GM23338 (cell line): Measurements from ENCODE around the gene TFEB. TPM values are rescaled to one million over a fixed set of nuclear protein-coding genes. Genes with fewer than 3 reads are reported as not detected.

Source experiments
- EZH2 ChIP-seq: fragments of 200-600 bp; sonication (generic); IDR thresholded peaks from one replicate; pipeline ENCODE4 v1.8.0; 2017; ENCODE audit warnings: antibody characterized with exemption, mild to moderate bottlenecking, low read depth; ENCODE audit not compliant: unreplicated experiment
- EZH2phosphoT487 ChIP-seq: fragments of 200-600 bp; sonication (generic); IDR thresholded peaks from one replicate; pipeline ENCODE4 v1.8.1; 2018; ENCODE audit warnings: antibody characterized with exemption; ENCODE audit not compliant: unreplicated experiment
- JUNB ChIP-seq: IDR thresholded peaks from one replicate; pipeline ENCODE4 v1.6.1; 2016; ENCODE audit warnings: antibody characterized with exemption; ENCODE audit not compliant: unreplicated experiment
- NANOG ChIP-seq: IDR thresholded peaks from 2 replicates; pipeline ENCODE4 v1.6.1; 2016; ENCODE audit warnings: antibody characterized with exemption, borderline replicate concordance
- POLR2AphosphoS5 ChIP-seq: IDR thresholded peaks from 2 replicates; pipeline ENCODE4 v1.6.1; 2016; ENCODE audit warnings: antibody characterized with exemption, low read depth
- STAT1 ChIP-seq: IDR thresholded peaks from one replicate; pipeline ENCODE4 v1.6.1; 2016; ENCODE audit warnings: antibody characterized with exemption; ENCODE audit not compliant: unreplicated experiment
- ZNF331 ChIP-seq: fragments of 250-450 bp; sonication (Bioruptor Pico); IDR thresholded peaks from 2 replicates; pipeline ENCODE4 v1.5.0; 2020; ENCODE audit warnings: low read depth, mild to moderate bottlenecking, moderate library complexity
- polyA plus RNA-seq: library from polyadenylated mRNA; unstranded; fragments of >200 nt; fragmentation: Nextera tagmentation; extraction: Ambion mirVana; gene quantifications from 2 replicates; pipeline ENCODE4 v1.2.1, GENCODE V29; 2016
- total RNA-seq: library from RNA; depleted of rRNA; stranded (reverse); fragments of >200 nt; shearing (Covaris generic); gene quantifications from 2 replicates; pipeline ENCODE4 v1.2.3, GENCODE V29; 2014
- TF ChIP-seq, protein P1 (sequence below): fragments of 250-450 bp; sonication (Bioruptor Pico); IDR thresholded peaks from 2 replicates; pipeline ENCODE4 v1.5.0; 2020; ENCODE audit warnings: mild to moderate bottlenecking, moderate library complexity
- TF ChIP-seq, protein P2 (sequence below): IDR thresholded peaks from 2 replicates; pipeline ENCODE4 v1.6.1; 2016; ENCODE audit warnings: antibody characterized with exemption
- TF ChIP-seq, protein P3 (sequence below): IDR thresholded peaks from one replicate; pipeline ENCODE4 v1.6.1; 2018; ENCODE audit warnings: antibody characterized with exemption; ENCODE audit not compliant: unreplicated experiment

TFEB gene
- total and polyA plus RNA-seq, 2 experiments from 2014 or later: 1.3 to 4.3 TPM

DNA sequence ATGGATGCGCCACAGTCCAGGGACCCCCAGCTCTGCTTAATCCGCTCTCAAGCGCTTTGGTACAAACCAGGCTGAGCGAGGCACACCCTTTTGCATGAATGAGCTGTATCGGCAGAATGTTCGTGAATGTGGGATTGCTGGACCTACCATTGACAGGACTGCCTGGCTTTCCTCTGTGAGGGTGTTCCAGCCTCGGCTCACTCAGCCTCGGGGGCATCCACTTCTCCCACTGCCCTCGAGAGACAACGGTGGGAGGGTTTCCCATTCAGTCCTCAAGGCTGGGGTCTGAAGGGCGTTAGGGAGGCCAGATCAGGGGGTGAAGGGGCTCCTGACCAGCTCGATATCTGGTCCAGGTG lies 79.8 kb downstream of the TFEB start (continued):
- TF ChIP-seq, protein P1, sequence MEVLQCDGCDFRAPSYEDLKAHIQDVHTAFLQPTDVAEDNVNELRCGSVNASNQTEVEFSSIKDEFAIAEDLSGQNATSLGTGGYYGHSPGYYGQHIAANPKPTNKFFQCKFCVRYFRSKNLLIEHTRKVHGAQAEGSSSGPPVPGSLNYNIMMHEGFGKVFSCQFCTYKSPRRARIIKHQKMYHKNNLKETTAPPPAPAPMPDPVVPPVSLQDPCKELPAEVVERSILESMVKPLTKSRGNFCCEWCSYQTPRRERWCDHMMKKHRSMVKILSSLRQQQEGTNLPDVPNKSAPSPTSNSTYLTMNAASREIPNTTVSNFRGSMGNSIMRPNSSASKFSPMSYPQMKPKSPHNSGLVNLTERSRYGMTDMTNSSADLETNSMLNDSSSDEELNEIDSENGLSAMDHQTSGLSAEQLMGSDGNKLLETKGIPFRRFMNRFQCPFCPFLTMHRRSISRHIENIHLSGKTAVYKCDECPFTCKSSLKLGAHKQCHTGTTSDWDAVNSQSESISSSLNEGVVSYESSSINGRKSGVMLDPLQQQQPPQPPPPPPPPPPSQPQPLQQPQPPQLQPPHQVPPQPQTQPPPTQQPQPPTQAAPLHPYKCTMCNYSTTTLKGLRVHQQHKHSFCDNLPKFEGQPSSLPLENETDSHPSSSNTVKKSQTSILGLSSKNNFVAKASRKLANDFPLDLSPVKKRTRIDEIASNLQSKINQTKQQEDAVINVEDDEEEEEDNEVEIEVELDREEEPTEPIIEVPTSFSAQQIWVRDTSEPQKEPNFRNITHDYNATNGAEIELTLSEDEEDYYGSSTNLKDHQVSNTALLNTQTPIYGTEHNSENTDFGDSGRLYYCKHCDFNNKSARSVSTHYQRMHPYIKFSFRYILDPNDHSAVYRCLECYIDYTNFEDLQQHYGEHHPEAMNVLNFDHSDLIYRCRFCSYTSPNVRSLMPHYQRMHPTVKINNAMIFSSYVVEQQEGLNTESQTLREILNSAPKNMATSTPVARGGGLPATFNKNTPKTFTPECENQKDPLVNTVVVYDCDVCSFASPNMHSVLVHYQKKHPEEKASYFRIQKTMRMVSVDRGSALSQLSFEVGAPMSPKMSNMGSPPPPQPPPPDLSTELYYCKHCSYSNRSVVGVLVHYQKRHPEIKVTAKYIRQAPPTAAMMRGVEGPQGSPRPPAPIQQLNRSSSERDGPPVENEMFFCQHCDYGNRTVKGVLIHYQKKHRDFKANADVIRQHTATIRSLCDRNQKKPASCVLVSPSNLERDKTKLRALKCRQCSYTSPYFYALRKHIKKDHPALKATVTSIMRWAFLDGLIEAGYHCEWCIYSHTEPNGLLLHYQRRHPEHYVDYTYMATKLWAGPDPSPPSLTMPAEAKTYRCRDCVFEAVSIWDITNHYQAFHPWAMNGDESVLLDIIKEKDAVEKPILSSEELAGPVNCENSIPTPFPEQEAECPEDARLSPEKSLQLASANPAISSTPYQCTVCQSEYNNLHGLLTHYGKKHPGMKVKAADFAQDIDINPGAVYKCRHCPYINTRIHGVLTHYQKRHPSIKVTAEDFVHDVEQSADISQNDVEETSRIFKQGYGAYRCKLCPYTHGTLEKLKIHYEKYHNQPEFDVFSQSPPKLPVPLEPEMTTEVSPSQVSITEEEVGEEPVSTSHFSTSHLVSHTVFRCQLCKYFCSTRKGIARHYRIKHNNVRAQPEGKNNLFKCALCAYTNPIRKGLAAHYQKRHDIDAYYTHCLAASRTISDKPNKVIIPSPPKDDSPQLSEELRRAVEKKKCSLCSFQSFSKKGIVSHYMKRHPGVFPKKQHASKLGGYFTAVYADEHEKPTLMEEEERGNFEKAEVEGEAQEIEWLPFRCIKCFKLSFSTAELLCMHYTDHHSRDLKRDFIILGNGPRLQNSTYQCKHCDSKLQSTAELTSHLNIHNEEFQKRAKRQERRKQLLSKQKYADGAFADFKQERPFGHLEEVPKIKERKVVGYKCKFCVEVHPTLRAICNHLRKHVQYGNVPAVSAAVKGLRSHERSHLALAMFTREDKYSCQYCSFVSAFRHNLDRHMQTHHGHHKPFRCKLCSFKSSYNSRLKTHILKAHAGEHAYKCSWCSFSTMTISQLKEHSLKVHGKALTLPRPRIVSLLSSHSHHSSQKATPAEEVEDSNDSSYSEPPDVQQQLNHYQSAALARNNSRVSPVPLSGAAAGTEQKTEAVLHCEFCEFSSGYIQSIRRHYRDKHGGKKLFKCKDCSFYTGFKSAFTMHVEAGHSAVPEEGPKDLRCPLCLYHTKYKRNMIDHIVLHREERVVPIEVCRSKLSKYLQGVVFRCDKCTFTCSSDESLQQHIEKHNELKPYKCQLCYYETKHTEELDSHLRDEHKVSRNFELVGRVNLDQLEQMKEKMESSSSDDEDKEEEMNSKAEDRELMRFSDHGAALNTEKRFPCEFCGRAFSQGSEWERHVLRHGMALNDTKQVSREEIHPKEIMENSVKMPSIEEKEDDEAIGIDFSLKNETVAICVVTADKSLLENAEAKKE: no peak
- TF ChIP-seq NANOG (no peak), EZH2phosphoT487 (no peak), ZNF331 (CRISPR knock-in tag) (no peak), JUNB (no peak), POLR2AphosphoS5 (no peak), STAT1 (no peak), EZH2 (no peak)
- TF ChIP-seq, protein P2, sequence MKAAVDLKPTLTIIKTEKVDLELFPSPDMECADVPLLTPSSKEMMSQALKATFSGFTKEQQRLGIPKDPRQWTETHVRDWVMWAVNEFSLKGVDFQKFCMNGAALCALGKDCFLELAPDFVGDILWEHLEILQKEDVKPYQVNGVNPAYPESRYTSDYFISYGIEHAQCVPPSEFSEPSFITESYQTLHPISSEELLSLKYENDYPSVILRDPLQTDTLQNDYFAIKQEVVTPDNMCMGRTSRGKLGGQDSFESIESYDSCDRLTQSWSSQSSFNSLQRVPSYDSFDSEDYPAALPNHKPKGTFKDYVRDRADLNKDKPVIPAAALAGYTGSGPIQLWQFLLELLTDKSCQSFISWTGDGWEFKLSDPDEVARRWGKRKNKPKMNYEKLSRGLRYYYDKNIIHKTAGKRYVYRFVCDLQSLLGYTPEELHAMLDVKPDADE: no peak
- TF ChIP-seq, protein P3, sequence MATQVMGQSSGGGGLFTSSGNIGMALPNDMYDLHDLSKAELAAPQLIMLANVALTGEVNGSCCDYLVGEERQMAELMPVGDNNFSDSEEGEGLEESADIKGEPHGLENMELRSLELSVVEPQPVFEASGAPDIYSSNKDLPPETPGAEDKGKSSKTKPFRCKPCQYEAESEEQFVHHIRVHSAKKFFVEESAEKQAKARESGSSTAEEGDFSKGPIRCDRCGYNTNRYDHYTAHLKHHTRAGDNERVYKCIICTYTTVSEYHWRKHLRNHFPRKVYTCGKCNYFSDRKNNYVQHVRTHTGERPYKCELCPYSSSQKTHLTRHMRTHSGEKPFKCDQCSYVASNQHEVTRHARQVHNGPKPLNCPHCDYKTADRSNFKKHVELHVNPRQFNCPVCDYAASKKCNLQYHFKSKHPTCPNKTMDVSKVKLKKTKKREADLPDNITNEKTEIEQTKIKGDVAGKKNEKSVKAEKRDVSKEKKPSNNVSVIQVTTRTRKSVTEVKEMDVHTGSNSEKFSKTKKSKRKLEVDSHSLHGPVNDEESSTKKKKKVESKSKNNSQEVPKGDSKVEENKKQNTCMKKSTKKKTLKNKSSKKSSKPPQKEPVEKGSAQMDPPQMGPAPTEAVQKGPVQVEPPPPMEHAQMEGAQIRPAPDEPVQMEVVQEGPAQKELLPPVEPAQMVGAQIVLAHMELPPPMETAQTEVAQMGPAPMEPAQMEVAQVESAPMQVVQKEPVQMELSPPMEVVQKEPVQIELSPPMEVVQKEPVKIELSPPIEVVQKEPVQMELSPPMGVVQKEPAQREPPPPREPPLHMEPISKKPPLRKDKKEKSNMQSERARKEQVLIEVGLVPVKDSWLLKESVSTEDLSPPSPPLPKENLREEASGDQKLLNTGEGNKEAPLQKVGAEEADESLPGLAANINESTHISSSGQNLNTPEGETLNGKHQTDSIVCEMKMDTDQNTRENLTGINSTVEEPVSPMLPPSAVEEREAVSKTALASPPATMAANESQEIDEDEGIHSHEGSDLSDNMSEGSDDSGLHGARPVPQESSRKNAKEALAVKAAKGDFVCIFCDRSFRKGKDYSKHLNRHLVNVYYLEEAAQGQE: no peak
